ENCODE data around the gene CHD6.

- no peak for TF ChIP-seq CTCF (IDR thresholded peaks at IDR 0.05)
- no peak for TF ChIP-seq POLR2AphosphoS5 (IDR thresholded peaks at IDR 0.05)
Observed at GRCh38 chr20:41382791-41383305, 235.3 kb downstream of the CHD6 start.

All from esophagus muscularis mucosa (tissue), 3 donors.